A673 (cell line): ENCODE measurements around the gene YAF2.

Experiments used
- CTCF ChIP-seq: fragments of 300-800, 200-600 bp; sonication (generic); conservative IDR thresholded peaks from 2 replicates; pipeline ENCODE4 v1.5.1; 2017; ENCODE audit warnings: low read depth, mild to moderate bottlenecking, antibody characterized with exemption, low read length, moderate library complexity, mixed read lengths
- EZH2 ChIP-seq: fragments of 200-600 bp; sonication (generic); IDR thresholded peaks from 2 replicates; pipeline ENCODE4 v1.6.1; 2017; ENCODE audit warnings: borderline replicate concordance, low read depth, mild to moderate bottlenecking, mixed read lengths, antibody characterized with exemption, low read length; ENCODE audit not compliant: poor library complexity, severe bottlenecking

- TF ChIP-seq CTCF, result peak; percentile 24; the same call in 1 of the 2 replicates
- no peak for TF ChIP-seq EZH2
Observed at GRCh38 chr12:42145552-42146215, 92.4 kb downstream of the YAF2 start.
